GM12878 (cell line): ENCODE results near the gene CHRM1. TPM values are rescaled to one million over a fixed set of nuclear protein-coding genes. Genes with fewer than 3 reads are reported as not detected.

Experiments used
- ATAC-seq: fragments of 200-7000 bp; cut with Tn5 transposase; 3 replicates; pipeline ENCODE4 v1.9.1; 2020; ENCODE audit warnings: mild to moderate bottlenecking, moderate library complexity
- BruUV-seq: library from RNA; stranded (reverse); fragments of 400-500 nt; replicated peaks from 2 replicates; lab custom pipeline; 2021; lab: Mats Ljungman, UMichigan
- CTCF ChIA-PET: fragments of 300-600 bp; sonication (Branson Sonifier 250); formaldehyde crosslinking; extraction: SDS; loops from one replicate; lab custom pipeline; 2021; ENCODE audit warnings: inconsistent platforms; lab: Yijun Ruan, JAX
- POLR2A ChIA-PET: fragments of 350-600 bp; formaldehyde crosslinking; extraction: SDS; loops from one replicate; lab custom pipeline; 2021; ENCODE audit warnings: inconsistent platforms; lab: Charles Lee
- RAD21 ChIA-PET: fragments of 300-600 bp; sonication (Branson Sonifier 250); formaldehyde crosslinking; loops from one replicate; lab custom pipeline; 2023; ENCODE audit warnings: antibody characterized with exemption; ENCODE audit not compliant: unreplicated experiment; lab: Charles Lee
- SMC1A ChIA-PET: fragments of 300-600 bp; sonication (Branson Sonifier 250); formaldehyde crosslinking; loops from one replicate; lab custom pipeline; 2023; ENCODE audit not compliant: unreplicated experiment, uncharacterized antibody; lab: Charles Lee
- DNase-seq: peaks from one replicate; pipeline ENCODE4 v3.0.0-alpha.2; 2011; ENCODE audit warnings: low read depth, low spot score
- FAIRE-seq: peaks from 3 replicates; lab custom pipeline; 2011; peaks lifted over from hg19 to GRCh38; lab: Jason Lieb, UNC
- H2AFZ ChIP-seq: 2 replicates; pipeline ENCODE4 v1.6.0; 2011; ENCODE audit warnings: low read depth, low read length, control low read depth; ENCODE audit not compliant: control insufficient read depth
- H3K27ac ChIP-seq: 2 replicates; pipeline ENCODE4 v1.5.1; 2011; ENCODE audit warnings: control low read depth; ENCODE audit not compliant: control insufficient read depth, insufficient read depth
- H3K27me3 ChIP-seq, 2 experiments: replicated peaks in 1 of 2; 2 replicates each; pipeline versions ENCODE4 v1.6.0 to v1.6.1; 2011; ENCODE audit warnings: low read length in 1 of 2; ENCODE audit not compliant: control insufficient read depth in 2 of 2, insufficient read depth in 2 of 2
- H3K36me3 ChIP-seq, 2 experiments: 2 replicates each; pipeline ENCODE4 v1.5.1; 2011; ENCODE audit warnings: low read length in 1 of 2; ENCODE audit not compliant: control insufficient read depth in 2 of 2, insufficient read depth in 2 of 2
- H3K4me1 ChIP-seq: 2 replicates; pipeline ENCODE4 v1.6.1; 2011; ENCODE audit warnings: mild to moderate bottlenecking, low read length, moderate library complexity, mixed read lengths; ENCODE audit not compliant: control insufficient read depth, insufficient read depth
- H3K4me2 ChIP-seq: 2 replicates; pipeline ENCODE4 v1.6.0; 2011; ENCODE audit warnings: control low read depth; ENCODE audit not compliant: control insufficient read depth, insufficient read depth
- H3K4me3 ChIP-seq: fragments of 200-600 bp; sonication (generic); 2 replicates; pipeline ENCODE4 v1.5.1; 2016
- H3K79me2 ChIP-seq: 2 replicates; pipeline ENCODE4 v1.6.0; 2011; ENCODE audit warnings: low read length; ENCODE audit not compliant: control insufficient read depth, insufficient read depth
- H3K9ac ChIP-seq: 2 replicates; pipeline ENCODE4 v1.8.0; 2011; ENCODE audit warnings: low read length, control low read depth, mixed read lengths; ENCODE audit not compliant: control insufficient read depth, insufficient read depth
- H3K9me3 ChIP-seq: replicated peaks from 3 replicates; pipeline ENCODE4 v1.5.1; 2011; ENCODE audit warnings: mild to moderate bottlenecking, low read length; ENCODE audit not compliant: control insufficient read depth, insufficient read depth
- H4K20me1 ChIP-seq: 2 replicates; pipeline ENCODE4 v1.6.0; 2011; ENCODE audit not compliant: control insufficient read depth, insufficient read depth
- CUX1 ChIP-seq: IDR thresholded peaks from 2 replicates; pipeline ENCODE4 v1.6.1; 2012; ENCODE audit warnings: improper control_type of control experiment, low read depth, low read length; ENCODE audit not compliant: insufficient replicate concordance
- E2F4 ChIP-seq: IDR thresholded peaks from 2 replicates; pipeline ENCODE4 v1.6.1; 2012; ENCODE audit warnings: low read depth, low read length, improper control_type of control experiment
- SMC3 ChIP-seq: IDR thresholded peaks from 2 replicates; pipeline ENCODE4 v1.6.1; 2011; ENCODE audit warnings: low read length, improper control_type of control experiment, borderline replicate concordance
- WGBS: methylation state at CpG from one replicate; pipeline ENCODE4 v1.1.6; 2016; ENCODE audit warnings: low lambda C conversion rate; ENCODE audit not compliant: insufficient replicate concordance, insufficient coverage; ENCODE audit errors: missing lambda C conversion rate; 5-methylcytosine and 5-hydroxymethylcytosine counted together
- in situ Hi-C: fragments of 300-500 bp; cut with MboI; formaldehyde crosslinking; loops from 9 replicates; pipeline ENCODE4 v1.14.3; 2018; ENCODE audit warnings: mixed read lengths
- intact Hi-C: fragments of 100-400 bp; cut with micrococcal nuclease; formaldehyde crosslinking; loops from one replicate; pipeline ENCODE4 v1.14.2; 2022; ENCODE audit not compliant: unreplicated experiment
- polyA plus RNA-seq, 11 experiments: library from polyadenylated mRNA; depleted of rRNA in 4 of 11; unstranded in 6 of 11; stranded (reverse) in 5 of 11; fragments of >200 nt; fragmentation: Nextera tagmentation in 4 of 11; fragmentation: Illumina TruSeq in 1 of 11; extraction: Ambion mirVana in 4 of 11; extraction: Trizol in 1 of 11; gene quantifications; 1 replicate in 1 of 11; 2 replicates in 10 of 11; pipeline versions ENCODE4 v1.2.1 to v1.2.3, GENCODE V29; 2011 to 2016; ENCODE audit warnings: inconsistent platforms in 2 of 11, missing spikeins in 2 of 11, low read depth in 1 of 11
- total RNA-seq, 4 experiments: library from RNA; depleted of rRNA in 3 of 4; stranded (reverse); fragments of >200 nt in 3 of 4; fragmentation: Illumina TruSeq in 1 of 4; extraction: Trizol in 1 of 4; gene quantifications; 2 replicates each; pipeline versions ENCODE4 v1.2.1 to v1.2.3, GENCODE V29; 2013 to 2021

The CHRM1 gene
- total and polyA plus RNA-seq, 10 of the 15 experiments (the other 5 are each of a cell fraction or from before 2014, with no cell fraction given) = not detected

- BruUV-seq = no TSS peak
- Histone ChIP-seq H3K9ac (no peak overlapping the region), H3K9me3 (no peaks in the 10 kb centered on the region), H3K4me2 (no peak overlapping the region), H3K27ac (no peak overlapping the region), H3K4me1 (peaks cover under 1% of the 10 kb centered on the region; the same call in 1 of the 2 replicates), H4K20me1 (no peaks in the 10 kb centered on the region), H3K27me3 (peaks cover 10 to 11% of the 10 kb centered on the region in 2 experiments), H3K79me2 (no peaks in the 10 kb centered on the region), H2AFZ (no peak overlapping the region), H3K36me3 (no peaks in the 10 kb centered on the region), H3K4me3 (no peak overlapping the region)
- ChIA-PET RAD21 (no interaction called here), POLR2A (no interaction called here), CTCF (interaction anchor here (0.6 to 1.5 kb wide), 5 partner anchors 11 to 443 kb away, joined by 3 to 4 read pairs (median 3); no protein-coding TSS in a partner anchor), SMC1A (no interaction called here)
- TF ChIP-seq CUX1 (no peak), SMC3 (no peak), E2F4 (no peak)
- FAIRE-seq (no peak), DNase-seq (no peak), ATAC-seq (no peak)
- 8% methylated on average over 1 of the region's 1 CpG for WGBS
- in situ Hi-C loops (no loop called here), intact Hi-C loops (no loop called here)
Observed at GRCh38 chr11:62930666-62931065, 9.5 kb upstream of the CHRM1 start.
